Measurements from ENCODE around the gene RREB1. TPM values are rescaled to one million over a fixed set of nuclear protein-coding genes. Genes with fewer than 3 reads are reported as not detected.
A peak's percentile ranks its signal among the peaks of the same experiment; 100 is the strongest.

The RREB1 gene
- total RNA-seq, 1 donor from 2014 or later, result 67.7 TPM

- ATAC-seq (ENCODE audit: low read depth) (no peak), DNase-seq (no peak)
- Mint-ChIP-seq H3K4me3 (no peak overlapping the region), H3K4me1 (peaks cover 25% of the 10 kb centered on the region), H3K27ac (no peak overlapping the region), H3K36me3 (ENCODE audit: low read depth) (peaks cover 14% of the 10 kb centered on the region), H3K9me3 (no peaks in the 10 kb centered on the region), H3K27me3 (no peaks in the 10 kb centered on the region)
- POLR2A ChIA-PET, result interaction anchor here (0.6 to 0.7 kb wide), 2 partner anchors 8 to 84 kb away, joined by 3 to 4 read pairs; no protein-coding TSS in a partner anchor
- CTCF ChIA-PET, result no interaction called here
- TF ChIP-seq CTCF (IDR thresholded peaks at IDR 0.05), result no peak
- intact Hi-C loops (cut with micrococcal nuclease), result no loop called here
These were observed 3.0 kb upstream of the RREB1 start for GRCh38 chr6:7104752-7105151.

GRCh38 chr6:7106215-7106751, 1.5 kb upstream of the RREB1 start:
- CTCF ChIA-PET, result interaction anchor here (0.7 to 1.9 kb wide), 4 partner anchors 20 to 347 kb away, joined by 3 to 7 read pairs (median 4); no protein-coding TSS in a partner anchor
- POLR2A ChIA-PET, result interaction anchor here (0.6 to 4.9 kb wide), 7 partner anchors 10 to 54 kb away, joined by 3 to 27 read pairs (median 10); no protein-coding TSS in a partner anchor

GRCh38 chr6:7106752-7107577, 796 bp upstream of the RREB1 start:
- Mint-ChIP-seq H3K27me3 (no peaks in the 10 kb centered on the region), H3K9me3 (no peaks in the 10 kb centered on the region), H3K27ac (peak overlapping the region; percentile 94), H3K36me3 (ENCODE audit: low read depth) (peaks cover 16% of the 10 kb centered on the region), H3K4me3 (peak overlapping the region; percentile 93), H3K4me1 (peaks cover 31% of the 10 kb centered on the region)
- no peak for TF ChIP-seq CTCF (IDR thresholded peaks at IDR 0.05)
- CTCF ChIA-PET, result interaction anchor here (0.6 to 1.9 kb wide), 5 partner anchors 20 to 348 kb away, joined by 3 to 7 read pairs (median 4); no protein-coding TSS in a partner anchor
- DNase-seq, result peak; percentile 59
- ATAC-seq (ENCODE audit: low read depth), result peak; percentile 51
- POLR2A ChIA-PET, result interaction anchor here (1.1 to 4.9 kb wide), 8 partner anchors 10 to 55 kb away, joined by 4 to 27 read pairs (median 14); no protein-coding TSS in a partner anchor
- intact Hi-C loops (cut with micrococcal nuclease), result loop anchor here (1.0 to 2.0 kb wide), 10 partner anchors 17 to 518 kb away; partner anchors contain the start of gene LY86

More at GRCh38 chr6:7106215-7106751, 1.5 kb upstream of the RREB1 start:
- H3K4me3 Mint-ChIP-seq, result peak overlapping the region; percentile 93
- intact Hi-C loops (cut with micrococcal nuclease), result loop anchor here (1.0 to 2.0 kb wide), 5 partner anchors 16 to 517 kb away; partner anchors contain the start of gene LY86
- no peaks in the 10 kb centered on the region for H3K9me3 Mint-ChIP-seq
- DNase-seq (no peak), ATAC-seq (ENCODE audit: low read depth) (no peak)
- no peaks in the 10 kb centered on the region for H3K27me3 Mint-ChIP-seq
- H3K4me1 Mint-ChIP-seq, result peaks cover 26% of the 10 kb centered on the region
- no peak for TF ChIP-seq CTCF (IDR thresholded peaks at IDR 0.05)
- peak overlapping the region; percentile 94 for H3K27ac Mint-ChIP-seq
- H3K36me3 Mint-ChIP-seq (ENCODE audit: low read depth), result peaks cover 16% of the 10 kb centered on the region

GRCh38 chr6:7108196-7108963, 619 bp downstream of the RREB1 start:
- DNase-seq (peak; percentile 57), ATAC-seq (ENCODE audit: low read depth) (peak; percentile 9)
- Mint-ChIP-seq H3K27ac (peak overlapping the region; percentile 92), H3K36me3 (ENCODE audit: low read depth) (peaks cover 16% of the 10 kb centered on the region), H3K9me3 (no peaks in the 10 kb centered on the region), H3K4me1 (peaks cover 45% of the 10 kb centered on the region), H3K4me3 (peak overlapping the region; percentile 95), H3K27me3 (no peaks in the 10 kb centered on the region)
- TF ChIP-seq CTCF (IDR thresholded peaks at IDR 0.05), result no peak
- POLR2A ChIA-PET, result interaction anchor here (0.6 to 4.9 kb wide), 16 partner anchors 8 to 776 kb away, joined by 3 to 27 read pairs (median 6); no protein-coding TSS in a partner anchor
- CTCF ChIA-PET, result interaction anchor here (0.7 kb wide), 1 partner anchor 605 kb away, joined by 3 read pairs; no protein-coding TSS in a partner anchor
- intact Hi-C loops (cut with micrococcal nuclease), result no loop called here
